OCI-LY7 (cell line): ENCODE results near the gene DMC1.

Experiments
- CTCF ChIP-seq: fragments of 200-600 bp; sonication (generic); conservative IDR thresholded peaks from 2 replicates; pipeline ENCODE4 v1.5.1; 2014; ENCODE audit warnings: mild to moderate bottlenecking, antibody characterized with exemption, low read length, moderate library complexity, mixed read lengths
- EZH2phosphoT487 ChIP-seq: fragments of 200-600 bp; sonication (generic); IDR thresholded peaks from 2 replicates; pipeline ENCODE4 v1.6.1; 2018; ENCODE audit warnings: low read depth, borderline replicate concordance, mild to moderate bottlenecking, mixed run types, antibody characterized with exemption, low read length, moderate library complexity, mixed read lengths

GRCh38 chr22:38523479-38523878 lies 46.5 kb downstream of the DMC1 start:
- TF ChIP-seq EZH2phosphoT487 (no peak), CTCF (no peak)
